Sigmoid colon (tissue), 4 donors: ENCODE results near the gene UBR1.
"Not testable (repeated sequence)": the region's sequence is repeated elsewhere in the genome, so short reads cannot be mapped to it uniquely, and the experiment has no call there.

Experiments used
- EP300 ChIP-seq, 4 donors: sonication (generic); formaldehyde crosslinking; IDR thresholded peaks; one replicate each; pipeline ENCODE4 v1.6.1; 2017; ENCODE audit warnings: antibody characterized with exemption in 4 of 4
- POLR2A ChIP-seq, 2 donors: fragments of 450-650 bp; IDR thresholded peaks; one replicate each; pipeline ENCODE4 v1.6.1; 2016; ENCODE audit warnings: antibody characterized with exemption in 2 of 2, mild to moderate bottlenecking in 2 of 2, moderate library complexity in 2 of 2
- POLR2AphosphoS5 ChIP-seq, 4 donors: sonication (generic); formaldehyde crosslinking; IDR thresholded peaks; one replicate each; pipeline ENCODE4 v1.6.1; 2017; ENCODE audit warnings: antibody characterized with exemption in 4 of 4
- TF ChIP-seq, protein P1 (sequence below), 4 experiments: fragments of 450-650 bp in 3 of 4; fragments of 200-600 bp in 1 of 4; IDR thresholded peaks; one replicate each; pipeline ENCODE4 v1.5.1; 2016 to 2019; ENCODE audit warnings: antibody characterized with exemption in 4 of 4, mild to moderate bottlenecking in 3 of 4, moderate library complexity in 2 of 4

DNA sequence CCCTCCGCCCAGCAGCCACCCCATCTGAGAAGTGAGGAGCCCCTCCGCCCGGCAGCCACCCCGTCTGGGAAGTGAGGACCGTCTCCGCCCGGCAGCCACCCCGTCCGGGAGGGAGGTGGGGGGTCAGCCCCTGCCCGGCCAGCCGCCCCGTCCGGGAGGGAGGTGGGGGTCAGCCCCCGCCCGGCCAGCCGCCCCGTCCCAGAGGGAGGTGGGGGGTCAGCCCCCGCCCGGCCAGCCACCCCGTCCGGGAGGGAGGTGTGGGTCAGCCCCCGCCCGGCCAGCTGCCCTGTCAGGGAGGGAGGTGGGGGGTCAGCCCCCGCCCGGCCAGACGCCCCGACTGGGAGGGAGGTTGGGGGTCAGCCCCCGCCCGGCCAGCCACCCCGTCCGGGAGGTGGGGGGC lies 91.2 kb downstream of the UBR1 start:
- not testable (repeated sequence) for TF ChIP-seq POLR2AphosphoS5, POLR2A, EP300 (IDR thresholded peaks at IDR 0.05)
- TF ChIP-seq, protein P1, sequence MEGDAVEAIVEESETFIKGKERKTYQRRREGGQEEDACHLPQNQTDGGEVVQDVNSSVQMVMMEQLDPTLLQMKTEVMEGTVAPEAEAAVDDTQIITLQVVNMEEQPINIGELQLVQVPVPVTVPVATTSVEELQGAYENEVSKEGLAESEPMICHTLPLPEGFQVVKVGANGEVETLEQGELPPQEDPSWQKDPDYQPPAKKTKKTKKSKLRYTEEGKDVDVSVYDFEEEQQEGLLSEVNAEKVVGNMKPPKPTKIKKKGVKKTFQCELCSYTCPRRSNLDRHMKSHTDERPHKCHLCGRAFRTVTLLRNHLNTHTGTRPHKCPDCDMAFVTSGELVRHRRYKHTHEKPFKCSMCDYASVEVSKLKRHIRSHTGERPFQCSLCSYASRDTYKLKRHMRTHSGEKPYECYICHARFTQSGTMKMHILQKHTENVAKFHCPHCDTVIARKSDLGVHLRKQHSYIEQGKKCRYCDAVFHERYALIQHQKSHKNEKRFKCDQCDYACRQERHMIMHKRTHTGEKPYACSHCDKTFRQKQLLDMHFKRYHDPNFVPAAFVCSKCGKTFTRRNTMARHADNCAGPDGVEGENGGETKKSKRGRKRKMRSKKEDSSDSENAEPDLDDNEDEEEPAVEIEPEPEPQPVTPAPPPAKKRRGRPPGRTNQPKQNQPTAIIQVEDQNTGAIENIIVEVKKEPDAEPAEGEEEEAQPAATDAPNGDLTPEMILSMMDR (IDR thresholded peaks at IDR 0.05), result not testable (repeated sequence)
